Sigmoid colon (tissue), 7 donors: Measurements from ENCODE around the gene CXCL12. TPM values are rescaled to one million over a fixed set of nuclear protein-coding genes. Genes with fewer than 3 reads are reported as not detected.

Source experiments
- DNase-seq: peaks from one replicate; pipeline ENCODE4 v3.0.0-alpha.2; 2019
- H3K27ac ChIP-seq, 4 donors: fragments of 200-600 bp; sonication (generic); one replicate each; pipeline ENCODE4 v1.5.1; 2016 to 2019; ENCODE audit warnings: mild to moderate bottlenecking in 1 of 4
- H3K27me3 ChIP-seq, 3 donors: fragments of 200-600 bp; sonication (generic); one replicate each; pipeline ENCODE4 v1.5.1; 2019; ENCODE audit warnings: mild to moderate bottlenecking in 1 of 3
- H3K36me3 ChIP-seq, 4 donors: fragments of 200-600 bp; sonication (generic); one replicate each; pipeline ENCODE4 v1.5.1; 2016 to 2019
- H3K4me1 ChIP-seq, 4 donors: fragments of 200-600 bp; sonication (generic); one replicate each; pipeline ENCODE4 v1.5.1; 2017 to 2019
- H3K4me3 ChIP-seq, 4 donors: fragments of 200-600 bp; sonication (generic); one replicate each; pipeline ENCODE4 v1.5.1; 2017 to 2019; ENCODE audit warnings: mild to moderate bottlenecking in 2 of 4, moderate library complexity in 1 of 4
- H3K9me3 ChIP-seq, 4 donors: fragments of 200-600 bp in 3 of 4; sonication (generic) in 3 of 4; one replicate each; pipeline versions ENCODE4 v1.5.1 to v1.6.1; 2013 to 2019
- EP300 ChIP-seq, 4 donors: sonication (generic); formaldehyde crosslinking; IDR thresholded peaks; one replicate each; pipeline ENCODE4 v1.6.1; 2017; ENCODE audit warnings: antibody characterized with exemption in 4 of 4
- POLR2A ChIP-seq, 2 donors: fragments of 450-650 bp; IDR thresholded peaks; one replicate each; pipeline ENCODE4 v1.6.1; 2016; ENCODE audit warnings: antibody characterized with exemption in 2 of 2, mild to moderate bottlenecking in 2 of 2, moderate library complexity in 2 of 2
- POLR2AphosphoS5 ChIP-seq, 4 donors: sonication (generic); formaldehyde crosslinking; IDR thresholded peaks; one replicate each; pipeline ENCODE4 v1.6.1; 2017; ENCODE audit warnings: antibody characterized with exemption in 4 of 4
- WGBS, 2 donors: extraction: QIAGEN DNeasy Blood & Tissue Kit; methylation state at CpG; one replicate each; pipeline ENCODE4 v1.1.7; 2013; 5-methylcytosine and 5-hydroxymethylcytosine counted together
- intact Hi-C: fragments of 100-400 bp; cut with DNase I; formaldehyde crosslinking; loops from one replicate; pipeline ENCODE4 v1.15.1; 2023
- polyA plus RNA-seq, 3 donors: library from polyadenylated mRNA; stranded (reverse); fragments of 200-250 nt; gene quantifications; one replicate each; pipeline ENCODE4 v1.2.3, GENCODE V29; 2013
- total RNA-seq, 4 donors: library from RNA; depleted of rRNA; stranded (reverse); fragments of >200 nt; gene quantifications; one replicate each; pipeline ENCODE4 v1.1.0, GENCODE V29; 2016
- TF ChIP-seq, protein P1 (sequence below), 4 experiments: fragments of 450-650 bp in 3 of 4; fragments of 200-600 bp in 1 of 4; IDR thresholded peaks; one replicate each; pipeline ENCODE4 v1.5.1; 2016 to 2019; ENCODE audit warnings: antibody characterized with exemption in 4 of 4, mild to moderate bottlenecking in 3 of 4, moderate library complexity in 2 of 4
- donor health status: healthy with polysubstance abuse.
- donor health status: Bipolar disorder and iron deficiency.
- donor health status: healthy.

CXCL12 gene
- total and polyA plus RNA-seq, 7 donors: 13.6 to 111 (median 72.1) TPM

DNA sequence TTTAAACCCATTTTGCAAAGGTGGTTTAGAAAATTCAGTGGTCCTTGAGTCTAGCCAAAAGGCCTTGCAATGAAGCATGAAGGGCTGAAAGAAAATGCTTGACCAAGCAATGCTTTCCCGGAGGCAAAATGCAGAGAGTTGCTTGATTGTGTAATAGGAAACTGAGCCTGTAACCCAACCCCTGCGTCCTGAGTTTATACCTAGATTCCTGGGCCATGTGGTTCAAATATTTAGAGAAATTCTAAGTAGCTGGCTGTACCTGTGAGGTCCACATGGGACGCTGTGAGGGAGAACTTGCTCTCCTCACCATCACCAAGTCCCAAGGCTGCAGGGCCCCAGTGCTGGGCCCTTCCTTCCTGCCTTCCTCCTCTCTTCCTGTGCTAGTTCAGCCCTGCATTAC lies 45.7 kb downstream of the CXCL12 start:
- DNase-seq: no peak
- TF ChIP-seq POLR2AphosphoS5 (IDR thresholded peaks at IDR 0.05) (no peak), EP300 (IDR thresholded peaks at IDR 0.05) (no peak), POLR2A (IDR thresholded peaks at IDR 0.05) (no peak)
- TF ChIP-seq, protein P1, sequence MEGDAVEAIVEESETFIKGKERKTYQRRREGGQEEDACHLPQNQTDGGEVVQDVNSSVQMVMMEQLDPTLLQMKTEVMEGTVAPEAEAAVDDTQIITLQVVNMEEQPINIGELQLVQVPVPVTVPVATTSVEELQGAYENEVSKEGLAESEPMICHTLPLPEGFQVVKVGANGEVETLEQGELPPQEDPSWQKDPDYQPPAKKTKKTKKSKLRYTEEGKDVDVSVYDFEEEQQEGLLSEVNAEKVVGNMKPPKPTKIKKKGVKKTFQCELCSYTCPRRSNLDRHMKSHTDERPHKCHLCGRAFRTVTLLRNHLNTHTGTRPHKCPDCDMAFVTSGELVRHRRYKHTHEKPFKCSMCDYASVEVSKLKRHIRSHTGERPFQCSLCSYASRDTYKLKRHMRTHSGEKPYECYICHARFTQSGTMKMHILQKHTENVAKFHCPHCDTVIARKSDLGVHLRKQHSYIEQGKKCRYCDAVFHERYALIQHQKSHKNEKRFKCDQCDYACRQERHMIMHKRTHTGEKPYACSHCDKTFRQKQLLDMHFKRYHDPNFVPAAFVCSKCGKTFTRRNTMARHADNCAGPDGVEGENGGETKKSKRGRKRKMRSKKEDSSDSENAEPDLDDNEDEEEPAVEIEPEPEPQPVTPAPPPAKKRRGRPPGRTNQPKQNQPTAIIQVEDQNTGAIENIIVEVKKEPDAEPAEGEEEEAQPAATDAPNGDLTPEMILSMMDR (IDR thresholded peaks at IDR 0.05): no peak
- intact Hi-C loops: no loop called here
- H3K9me3 ChIP-seq: no peaks in the 10 kb centered on the region
- no peaks in the 10 kb centered on the region for H3K27me3 ChIP-seq
- no peaks in the 10 kb centered on the region for H3K36me3 ChIP-seq
- no peaks in the 10 kb centered on the region for H3K4me1 ChIP-seq
- H3K4me3 ChIP-seq: no peak overlapping the region
- no peak overlapping the region for H3K27ac ChIP-seq
- 82 to 86% methylated on average over 3 of the region's 3 CpGs for WGBS, 2 donors

DNA sequence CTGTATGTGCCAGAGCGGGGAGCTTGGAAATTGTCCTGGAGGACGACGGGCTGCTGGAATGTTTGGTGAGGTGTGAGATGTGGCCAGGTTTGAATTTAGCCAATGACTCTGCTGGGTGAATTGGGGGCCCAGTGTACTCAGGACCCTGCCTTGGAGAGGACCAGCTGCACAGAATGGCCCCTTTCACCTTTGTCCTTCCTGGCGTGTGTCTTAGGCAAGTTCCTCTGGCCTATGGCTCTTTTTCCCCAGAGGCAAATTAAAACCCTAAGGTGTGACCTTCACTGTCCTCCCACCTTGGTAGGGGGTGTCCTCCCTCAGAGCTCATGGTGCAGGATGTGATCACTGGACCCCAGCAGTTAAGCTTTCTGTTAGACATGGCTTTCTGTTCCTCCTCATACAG lies 47.8 kb downstream of the CXCL12 start:
- H3K27me3 ChIP-seq: no peaks in the 10 kb centered on the region
- H3K4me3 ChIP-seq: no peak overlapping the region
- H3K27ac ChIP-seq: no peak overlapping the region
- no peaks in the 10 kb centered on the region for H3K4me1 ChIP-seq
- no peaks in the 10 kb centered on the region for H3K36me3 ChIP-seq
- no peaks in the 10 kb centered on the region for H3K9me3 ChIP-seq
- TF ChIP-seq POLR2A (IDR thresholded peaks at IDR 0.05) (no peak), EP300 (IDR thresholded peaks at IDR 0.05) (no peak), POLR2AphosphoS5 (IDR thresholded peaks at IDR 0.05) (no peak)
- TF ChIP-seq, protein P1 (IDR thresholded peaks at IDR 0.05): no peak
- 94 to 96% methylated on average over 4 of the region's 4 CpGs for WGBS, 2 donors
- no peak for DNase-seq
- intact Hi-C loops: no loop called here

DNA sequence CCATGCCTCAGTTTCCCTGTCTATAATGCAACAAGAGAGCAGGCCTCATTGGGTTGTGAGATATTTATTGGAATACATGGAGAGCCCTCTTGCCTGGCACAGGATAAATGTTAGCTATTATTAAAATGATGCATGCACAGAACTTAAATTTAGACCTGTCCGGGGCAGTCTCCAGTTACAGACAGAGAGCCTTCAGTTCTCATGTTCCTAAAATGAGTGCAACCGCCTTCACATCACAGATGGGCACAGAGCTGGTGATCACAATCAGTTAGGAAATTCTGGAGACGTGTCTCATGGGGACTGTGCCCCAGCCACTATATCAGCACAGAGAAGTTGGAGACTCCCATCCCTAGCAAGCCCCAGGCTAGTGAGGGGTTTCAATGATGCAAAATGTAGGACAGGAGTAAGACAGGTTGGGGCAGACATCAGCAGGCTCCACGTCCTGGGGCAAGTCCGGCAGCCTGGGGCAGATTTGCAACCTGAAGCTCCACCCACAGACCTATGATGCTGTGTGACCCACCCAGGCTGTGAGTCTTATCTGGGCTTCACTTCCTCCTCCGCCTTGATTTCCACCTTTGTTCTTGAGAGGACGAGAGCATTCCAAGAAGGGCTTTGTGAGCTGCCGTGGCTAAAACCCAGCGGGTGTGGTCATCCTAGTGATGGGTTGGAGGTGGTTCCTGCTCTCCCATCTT lies 49.4 kb downstream of the CXCL12 start:
- TF ChIP-seq POLR2A (IDR thresholded peaks at IDR 0.05): no peak
- no peak for TF ChIP-seq POLR2AphosphoS5 (IDR thresholded peaks at IDR 0.05)
- TF ChIP-seq, protein P1 (IDR thresholded peaks at IDR 0.05): no peak
- TF ChIP-seq EP300 (IDR thresholded peaks at IDR 0.05): no peak
- WGBS, 2 donors: 77 to 82% methylated on average over 9 of the region's 9 CpGs
- Histone ChIP-seq H3K4me1 (no peaks in the 10 kb centered on the region), H3K9me3 (no peaks in the 10 kb centered on the region), H3K27me3 (no peaks in the 10 kb centered on the region), H3K27ac (no peak overlapping the region), H3K4me3 (no peak overlapping the region), H3K36me3 (no peaks in the 10 kb centered on the region)
- intact Hi-C loops: no loop called here
- DNase-seq: no peak

DNA sequence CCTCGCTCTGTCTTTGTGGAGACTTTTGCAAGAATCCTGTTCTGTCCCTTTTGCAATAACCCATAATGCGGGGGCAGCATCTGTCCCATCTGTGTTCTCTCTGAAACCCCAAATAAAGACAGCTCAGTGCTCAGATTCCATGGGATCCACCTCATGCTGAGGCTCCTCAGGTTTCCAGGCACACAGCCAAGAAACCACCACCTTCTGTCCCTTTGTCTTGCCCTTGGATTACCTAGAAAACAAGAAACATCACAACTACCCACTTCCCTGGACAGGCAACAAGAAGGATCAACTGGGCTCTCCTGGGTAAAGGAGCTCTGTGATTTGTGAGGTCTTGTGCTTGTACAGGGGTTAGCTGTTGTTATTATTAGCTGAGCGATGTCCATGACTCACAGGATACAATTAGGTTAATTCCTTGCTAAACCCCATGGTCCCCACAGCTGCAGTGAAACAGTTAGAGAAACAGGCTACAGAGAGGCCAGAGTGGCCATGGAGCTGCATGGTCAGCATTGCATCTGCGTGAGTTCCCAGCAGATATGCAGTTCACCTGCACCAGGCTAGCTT lies 50.2 kb downstream of the CXCL12 start:
- WGBS, 2 donors: 85 to 86% methylated on average over 4 of the region's 4 CpGs

DNA sequence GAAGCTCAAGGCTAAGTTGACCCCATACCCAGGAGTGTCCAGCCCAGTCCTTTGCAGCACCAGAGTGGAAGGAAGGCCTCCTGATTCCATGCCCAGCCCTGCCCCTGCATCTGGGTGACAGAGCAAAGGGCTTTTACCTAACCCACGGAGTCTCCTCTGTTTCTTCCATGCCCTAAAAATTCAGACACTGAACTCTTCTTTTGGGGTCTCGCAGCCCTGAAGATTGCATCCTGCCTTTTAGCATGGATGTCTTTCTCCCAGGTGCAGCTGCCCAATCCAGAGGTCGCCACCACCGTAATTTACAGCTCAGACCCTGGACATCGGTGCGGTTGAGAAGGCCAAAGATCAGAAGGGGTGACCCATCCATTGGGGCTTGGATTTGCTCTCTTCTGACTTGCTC lies 50.8 kb downstream of the CXCL12 start:
- intact Hi-C loops: no loop called here
- Histone ChIP-seq H3K27me3 (no peaks in the 10 kb centered on the region), H3K9me3 (no peaks in the 10 kb centered on the region), H3K4me3 (no peak overlapping the region), H3K36me3 (no peaks in the 10 kb centered on the region), H3K4me1 (no peaks in the 10 kb centered on the region), H3K27ac (no peak overlapping the region)
- DNase-seq: no peak
- no peak for TF ChIP-seq POLR2AphosphoS5 (IDR thresholded peaks at IDR 0.05)
- TF ChIP-seq EP300 (IDR thresholded peaks at IDR 0.05): no peak
- TF ChIP-seq POLR2A (IDR thresholded peaks at IDR 0.05): no peak
- TF ChIP-seq, protein P1 (IDR thresholded peaks at IDR 0.05): no peak
- 93 to 95% methylated on average over 6 of the region's 6 CpGs for WGBS, 2 donors

More for the DNA sequence above, 50.2 kb downstream of the CXCL12 start:
- intact Hi-C loops: no loop called here
- Histone ChIP-seq H3K27me3 (no peaks in the 10 kb centered on the region), H3K9me3 (no peaks in the 10 kb centered on the region), H3K4me3 (no peak overlapping the region), H3K36me3 (no peaks in the 10 kb centered on the region), H3K27ac (no peak overlapping the region), H3K4me1 (no peaks in the 10 kb centered on the region)
- no peak for DNase-seq
- no peak for TF ChIP-seq POLR2A (IDR thresholded peaks at IDR 0.05)
